Endothelial cell of umbilical vein (primary cell): ENCODE measurements around the gene ZNF106. TPM values are rescaled to one million over a fixed set of nuclear protein-coding genes. Genes with fewer than 3 reads are reported as not detected.

Experiments used
- BruUV-seq: library from RNA; stranded (reverse); fragments of 400-500 nt; replicated peaks from 2 replicates; lab custom pipeline; 2021; lab: Mats Ljungman, UMichigan
- CTCF ChIA-PET: fragments of 300-600, 350-600 bp; sonication (Branson Sonifier 250); formaldehyde crosslinking; loops from one replicate; lab custom pipeline; 2021; ENCODE audit warnings: antibody characterized with exemption, inconsistent platforms; lab: Charles Lee
- POLR2A ChIA-PET: fragments of 300-600, 350-600 bp; sonication (Branson Sonifier 250); formaldehyde crosslinking; loops from one replicate; lab custom pipeline; 2021; ENCODE audit warnings: antibody characterized with exemption, inconsistent platforms; lab: Charles Lee
- DNase-seq: peaks from one replicate; pipeline ENCODE4 v3.0.0-alpha.2; 2011; ENCODE audit warnings: low read depth, low spot score
- FAIRE-seq: peaks from 2 replicates; lab custom pipeline; 2011; peaks lifted over from hg19 to GRCh38; lab: Jason Lieb, UNC
- H2AFZ ChIP-seq: 2 replicates; pipeline ENCODE4 v1.6.0; 2012; ENCODE audit warnings: low read depth, low read length, control low read depth, inconsistent platforms
- H3K27ac ChIP-seq: 2 replicates; pipeline ENCODE4 v1.5.1; 2011; ENCODE audit warnings: low read depth, mild to moderate bottlenecking, control low read depth, low read length, moderate library complexity; ENCODE audit not compliant: insufficient read depth
- H3K27me3 ChIP-seq, 2 experiments: 2 replicates each; pipeline versions ENCODE4 v1.6.0 to v1.6.1; 2011; ENCODE audit warnings: low read length in 2 of 2, mixed read lengths in 1 of 2; ENCODE audit not compliant: control insufficient read depth in 2 of 2, insufficient read depth in 2 of 2
- H3K36me3 ChIP-seq, 2 experiments: 2 replicates in 1 of 2; 3 replicates in 1 of 2; pipeline ENCODE4 v1.5.1; 2011; ENCODE audit warnings: low read length in 2 of 2, mild to moderate bottlenecking in 1 of 2, moderate library complexity in 1 of 2; ENCODE audit not compliant: control insufficient read depth in 2 of 2, insufficient read depth in 2 of 2; ENCODE audit errors: extremely low read depth in 1 of 2
- H3K4me1 ChIP-seq: 3 replicates; pipeline ENCODE4 v1.5.1; 2011; ENCODE audit warnings: mild to moderate bottlenecking, low read length; ENCODE audit not compliant: control insufficient read depth, insufficient read depth; ENCODE audit errors: extremely low read depth
- H3K4me2 ChIP-seq: 2 replicates; pipeline ENCODE4 v1.6.1; 2011; ENCODE audit warnings: low read length, control low read depth, mixed read lengths; ENCODE audit not compliant: insufficient read depth
- H3K4me3 ChIP-seq, 3 experiments: fragments of 200-600 bp in 1 of 3; sonication (generic), shearing (Covaris generic) in 1 of 3; replicated peaks in 1 of 3; 2 replicates each; pipeline ENCODE4 v1.5.1; 2011 to 2016; ENCODE audit warnings: control low read depth in 3 of 3, low read length in 3 of 3, mild to moderate bottlenecking in 2 of 3, inconsistent platforms in 1 of 3, low read depth in 1 of 3, moderate library complexity in 1 of 3; ENCODE audit not compliant: insufficient read depth in 1 of 3
- H3K79me2 ChIP-seq: 2 replicates; pipeline ENCODE4 v1.6.0; 2012; ENCODE audit warnings: low read length, inconsistent platforms; ENCODE audit not compliant: control insufficient read depth, insufficient read depth
- H3K9ac ChIP-seq: replicated peaks from 2 replicates; pipeline ENCODE3; 2011; ENCODE audit warnings: low read length, control low read depth; ENCODE audit not compliant: insufficient read depth; ENCODE audit errors: extremely low read depth
- H3K9me1 ChIP-seq: replicated peaks from 3 replicates; pipeline ENCODE4 v1.6.0; 2011; ENCODE audit warnings: mild to moderate bottlenecking, low read length; ENCODE audit not compliant: control insufficient read depth, insufficient read depth; ENCODE audit errors: extremely low read depth
- H3K9me3 ChIP-seq: replicated peaks from 2 replicates; pipeline ENCODE4 v1.5.1; 2012; ENCODE audit warnings: low read length, inconsistent platforms; ENCODE audit not compliant: control insufficient read depth, insufficient read depth
- H4K20me1 ChIP-seq: replicated peaks from 2 replicates; pipeline ENCODE3; 2011; ENCODE audit warnings: mild to moderate bottlenecking, low read length; ENCODE audit not compliant: control insufficient read depth, insufficient read depth; ENCODE audit errors: extremely low read depth
- CTCF ChIP-seq, 2 donors: IDR thresholded peaks; 1 replicate in 1 of 2; 2 replicates in 1 of 2; pipeline ENCODE4 v1.5.1; 2011; ENCODE audit warnings: low read length in 2 of 2, mild to moderate bottlenecking in 2 of 2, moderate library complexity in 2 of 2, control low read depth in 1 of 2, inconsistent platforms in 1 of 2, low read depth in 1 of 2; ENCODE audit not compliant: insufficient read depth in 1 of 2; ENCODE audit errors: extremely low read depth in 1 of 2
- EZH2 ChIP-seq: IDR thresholded peaks from 2 replicates; pipeline ENCODE4 v1.6.1; 2012; ENCODE audit warnings: borderline replicate concordance, low read depth, mild to moderate bottlenecking, moderate library complexity, low read length, inconsistent platforms; ENCODE audit not compliant: severe bottlenecking
- FOS ChIP-seq: IDR thresholded peaks from 2 replicates; pipeline ENCODE4 v1.6.1; 2011; ENCODE audit warnings: mild to moderate bottlenecking, low read length, moderate library complexity, borderline replicate concordance; ENCODE audit not compliant: insufficient read depth
- GATA2 ChIP-seq: IDR thresholded peaks from 2 replicates; pipeline ENCODE4 v1.7.0; 2011; ENCODE audit warnings: low read depth, mild to moderate bottlenecking, moderate library complexity, mixed read lengths, low read length; ENCODE audit not compliant: insufficient read length, insufficient read depth
- JUN ChIP-seq: IDR thresholded peaks from 2 replicates; pipeline ENCODE4 v1.6.1; 2011; ENCODE audit warnings: borderline replicate concordance, low read depth; ENCODE audit not compliant: insufficient read length, insufficient read depth
- MAX ChIP-seq: IDR thresholded peaks from 2 replicates; pipeline ENCODE4 v1.6.1; 2011; ENCODE audit not compliant: insufficient read depth, insufficient read length
- MYC ChIP-seq: IDR thresholded peaks from one replicate; pipeline ENCODE4 v1.6.1; 2011; ENCODE audit warnings: mild to moderate bottlenecking, low read depth, low read length
- POLR2A ChIP-seq: IDR thresholded peaks from 2 replicates; pipeline ENCODE4 v1.6.1; 2012; ENCODE audit warnings: low read depth, mild to moderate bottlenecking, control low read depth, low read length
- POLR2AphosphoS5 ChIP-seq: IDR thresholded peaks from 2 replicates; pipeline ENCODE4 v1.6.1; 2012; ENCODE audit warnings: low read depth, mild to moderate bottlenecking, control low read depth, low read length, moderate library complexity; ENCODE audit not compliant: insufficient read depth
- dilution Hi-C: fragments of 300-500 bp; cut with MboI; formaldehyde crosslinking; loops from one replicate; pipeline ENCODE4 v1.15.0; 2019; ENCODE audit warnings: low sequenced_read_pairs; ENCODE audit not compliant: extremely low pct_ligation_motif_present
- intact Hi-C: fragments of 100-400 bp; cut with micrococcal nuclease; formaldehyde crosslinking; loops from one replicate; pipeline ENCODE4 v1.10.0; 2022
- polyA plus RNA-seq, 4 experiments: library from polyadenylated mRNA; depleted of rRNA in 3 of 4; stranded (reverse) in 3 of 4; unstranded in 1 of 4; fragments of >200 nt; gene quantifications; 2 replicates each; pipeline versions ENCODE4 v1.2.1 to v1.2.3, GENCODE V29; 2011 to 2012; ENCODE audit warnings: missing spikeins in 1 of 4
- total RNA-seq: library from RNA; stranded (reverse); gene quantifications from 2 replicates; pipeline ENCODE4 v1.2.3, GENCODE V29; 2021

The ZNF106 gene
- total and polyA plus RNA-seq, 2 donors (not counting 3 experiments of a cell fraction or from before 2014, with no cell fraction given) = 18.9 to 53.5 TPM

DNA sequence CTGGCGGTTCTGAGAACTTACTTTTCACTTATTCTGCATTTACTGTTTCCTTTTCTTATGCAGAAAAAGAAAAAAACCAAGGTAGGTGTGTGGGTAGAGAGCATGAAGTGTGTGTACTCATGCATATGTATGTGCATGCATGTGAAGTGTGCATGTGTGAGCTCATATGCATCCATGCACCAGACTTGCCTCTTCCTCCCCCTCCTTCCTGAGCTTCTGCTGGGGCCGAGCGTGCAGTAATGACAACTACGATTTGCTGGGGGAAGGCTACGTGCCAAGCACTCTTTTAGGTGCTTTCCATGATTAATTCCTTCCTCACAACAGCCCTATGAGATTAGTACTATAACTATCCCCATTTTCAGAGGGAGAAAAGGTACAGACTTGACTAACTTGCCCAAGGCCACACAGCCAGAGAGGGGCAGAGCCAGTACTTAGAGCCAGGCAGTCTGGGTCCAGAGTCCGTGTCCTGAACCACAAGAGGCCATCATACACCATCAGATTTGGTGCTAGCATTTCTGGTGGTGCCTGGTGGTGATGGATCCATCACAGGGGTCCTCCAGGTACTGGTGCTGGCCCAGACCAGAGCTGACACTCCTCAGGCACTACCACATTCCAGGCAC is 85.0 kb downstream of the ZNF106 start:
- CTCF ChIA-PET = no interaction called here
- H3K27me3 ChIP-seq = no peaks in the 10 kb centered on the region
- no TSS peak for BruUV-seq

More for the DNA sequence above, 85.0 kb downstream of the ZNF106 start:
- Histone ChIP-seq H3K79me2 (no peaks in the 10 kb centered on the region), H3K36me3 (peaks cover 0 to 9% of the 10 kb centered on the region in 2 experiments), H3K4me3 (no peak overlapping the region), H2AFZ (no peak overlapping the region), H3K4me1 (peaks cover 9% of the 10 kb centered on the region), H4K20me1 (no peaks in the 10 kb centered on the region), H3K4me2 (no peak overlapping the region), H3K27ac (no peak overlapping the region), H3K9ac (no peak overlapping the region), H3K9me1 (no peaks in the 10 kb centered on the region), H3K9me3 (no peaks in the 10 kb centered on the region)
- dilution Hi-C loops = no loop called here
- POLR2A ChIA-PET = no interaction called here
- intact Hi-C loops = no loop called here
- FAIRE-seq = no peak
- TF ChIP-seq CTCF (IDR thresholded peaks at IDR 0.05; ENCODE audit: extremely low read depth in 1 of 2, insufficient read depth in 1 of 2, low read depth in 1 of 2, low read length in 2 of 2) (no peak), MAX (no peak), FOS (no peak), EZH2 (no peak), POLR2A (no peak), POLR2AphosphoS5 (no peak), MYC (no peak), JUN (no peak), GATA2 (no peak)
- no peak for DNase-seq
